ENCODE data around the gene CPNE1. TPM values are rescaled to one million over a fixed set of nuclear protein-coding genes. Genes with fewer than 3 reads are reported as not detected.

The CPNE1 gene
- total RNA-seq, 4 donors from 2014 or later: 51.8 to 172 (median 122) TPM

GRCh38 chr20:35600993-35601973 lies 63.4 kb downstream of the CPNE1 start:
- 1% methylated on average over 56 to 95 of the region's 103 CpGs for WGBS, 2 donors
- DNase-seq (ENCODE audit: low spot score in 2 of 2): peak; percentile 44 to 92
- TF ChIP-seq POLR2A (IDR thresholded peaks at IDR 0.05): no peak
- TF ChIP-seq, protein P1, sequence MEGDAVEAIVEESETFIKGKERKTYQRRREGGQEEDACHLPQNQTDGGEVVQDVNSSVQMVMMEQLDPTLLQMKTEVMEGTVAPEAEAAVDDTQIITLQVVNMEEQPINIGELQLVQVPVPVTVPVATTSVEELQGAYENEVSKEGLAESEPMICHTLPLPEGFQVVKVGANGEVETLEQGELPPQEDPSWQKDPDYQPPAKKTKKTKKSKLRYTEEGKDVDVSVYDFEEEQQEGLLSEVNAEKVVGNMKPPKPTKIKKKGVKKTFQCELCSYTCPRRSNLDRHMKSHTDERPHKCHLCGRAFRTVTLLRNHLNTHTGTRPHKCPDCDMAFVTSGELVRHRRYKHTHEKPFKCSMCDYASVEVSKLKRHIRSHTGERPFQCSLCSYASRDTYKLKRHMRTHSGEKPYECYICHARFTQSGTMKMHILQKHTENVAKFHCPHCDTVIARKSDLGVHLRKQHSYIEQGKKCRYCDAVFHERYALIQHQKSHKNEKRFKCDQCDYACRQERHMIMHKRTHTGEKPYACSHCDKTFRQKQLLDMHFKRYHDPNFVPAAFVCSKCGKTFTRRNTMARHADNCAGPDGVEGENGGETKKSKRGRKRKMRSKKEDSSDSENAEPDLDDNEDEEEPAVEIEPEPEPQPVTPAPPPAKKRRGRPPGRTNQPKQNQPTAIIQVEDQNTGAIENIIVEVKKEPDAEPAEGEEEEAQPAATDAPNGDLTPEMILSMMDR (IDR thresholded peaks at IDR 0.05): no peak
- H3K4me3 ChIP-seq (ENCODE audit: low read depth, poor library complexity, severe bottlenecking): peak overlapping the region; percentile 15
- intact Hi-C loops (cut with DNase I; ENCODE audit: low total_unique reads): no loop called here

DNA sequence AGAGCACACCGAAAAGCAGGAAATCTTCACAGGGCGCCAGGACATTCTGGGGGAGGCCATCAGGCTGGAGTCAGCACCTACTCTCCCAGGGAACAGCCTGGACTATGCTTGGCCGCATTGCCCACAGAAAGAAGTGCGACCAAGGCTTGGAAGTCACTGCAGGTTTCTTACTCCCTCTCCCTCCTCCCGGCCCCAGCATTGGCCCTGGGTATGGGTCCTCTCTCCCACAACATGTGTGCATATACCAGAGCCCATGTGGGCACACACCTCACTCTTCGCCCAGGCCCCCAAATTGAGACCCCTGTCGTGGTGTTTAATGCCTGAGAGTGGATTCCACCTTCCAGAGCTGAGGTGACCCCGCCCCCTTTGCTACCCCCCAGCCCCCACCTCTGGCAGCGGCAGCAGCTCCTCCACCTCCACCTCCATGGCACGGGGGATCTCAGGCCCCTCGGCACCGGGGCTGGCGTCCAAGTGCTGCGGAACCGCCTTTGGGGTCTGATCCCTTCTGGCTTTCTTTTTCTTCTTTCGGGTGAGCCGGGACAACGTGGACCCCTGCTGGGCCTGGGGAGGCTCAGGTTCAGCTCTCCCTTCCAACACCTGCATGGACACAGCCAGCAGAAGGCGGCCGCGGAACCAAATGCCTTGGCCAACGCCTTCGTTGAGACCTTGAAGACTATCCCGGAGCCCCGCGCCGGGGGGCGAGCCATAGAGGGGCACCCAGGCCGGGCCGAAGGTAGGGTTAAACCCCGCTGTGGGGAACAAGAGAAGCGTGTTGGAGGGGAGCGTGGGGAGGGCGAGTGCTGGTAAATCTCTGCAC lies 64.3 kb downstream of the CPNE1 start:
- TF ChIP-seq, protein P1 (IDR thresholded peaks at IDR 0.05): no peak
- TF ChIP-seq POLR2A (IDR thresholded peaks at IDR 0.05): no peak
- intact Hi-C loops (cut with DNase I; ENCODE audit: low total_unique reads): no loop called here
- no peak overlapping the region for H3K4me3 ChIP-seq (ENCODE audit: low read depth, poor library complexity, severe bottlenecking)
- DNase-seq (ENCODE audit: low spot score in 2 of 2): no peak
- 27 to 31% methylated on average over 33 to 34 of the region's 34 CpGs for WGBS, 2 donors

- WGBS, 2 donors: 87 to 91% methylated on average over 9 of the region's 9 CpGs
Observed at GRCh38 chr20:35599776-35600120, 65.0 kb downstream of the CPNE1 start.

GRCh38 chr20:35598899-35599775 lies 65.6 kb downstream of the CPNE1 start:
- no peak for DNase-seq (ENCODE audit: low spot score in 2 of 2)
- TF ChIP-seq POLR2A (IDR thresholded peaks at IDR 0.05): no peak
- TF ChIP-seq, protein P1 (IDR thresholded peaks at IDR 0.05): no peak
- H3K4me3 ChIP-seq (ENCODE audit: low read depth, poor library complexity, severe bottlenecking): no peak overlapping the region
- intact Hi-C loops (cut with DNase I; ENCODE audit: low total_unique reads): no loop called here
- WGBS, 2 donors: 74 to 80% methylated on average over 19 to 22 of the region's 22 CpGs

More at GRCh38 chr20:35599776-35600120, 65.0 kb downstream of the CPNE1 start:
- TF ChIP-seq POLR2A (IDR thresholded peaks at IDR 0.05): no peak
- TF ChIP-seq, protein P1 (IDR thresholded peaks at IDR 0.05): no peak
- DNase-seq (ENCODE audit: low spot score in 2 of 2): no peak
- intact Hi-C loops (cut with DNase I; ENCODE audit: low total_unique reads): no loop called here
- H3K4me3 ChIP-seq (ENCODE audit: low read depth, poor library complexity, severe bottlenecking): no peak overlapping the region

GRCh38 chr20:35598476-35598875 lies 66.2 kb downstream of the CPNE1 start:
- DNase-seq (ENCODE audit: low spot score in 2 of 2): no peak
- no peak overlapping the region for H3K4me3 ChIP-seq (ENCODE audit: low read depth, poor library complexity, severe bottlenecking)
- 58 to 62% methylated on average over 7 of the region's 7 CpGs for WGBS, 2 donors
- TF ChIP-seq POLR2A (IDR thresholded peaks at IDR 0.05): no peak
- TF ChIP-seq, protein P1 (IDR thresholded peaks at IDR 0.05): no peak
- intact Hi-C loops (cut with DNase I; ENCODE audit: low total_unique reads): no loop called here

All from lower leg skin (tissue), 4 donors.